Right lobe of liver (tissue), 6 donors: Measurements from ENCODE around the gene ABHD16A. TPM values are rescaled to one million over a fixed set of nuclear protein-coding genes. Genes with fewer than 3 reads are reported as not detected.

Experiments used
- ATAC-seq, 4 donors: fragments of 200-7000 bp; cut with Tn5 transposase; one replicate each; pipeline ENCODE4 v1.9.1; 2020; ENCODE audit warnings: mild to moderate bottlenecking in 4 of 4, moderate library complexity in 4 of 4
- DNase-seq, 3 donors: peaks; one replicate each; pipeline ENCODE4 v3.0.0-alpha.2; 2020
- H3K27ac ChIP-seq, 3 donors: fragments of 200-600 bp; one replicate each; pipeline ENCODE4 v1.8.0; 2022
- H3K27me3 ChIP-seq, 2 donors: fragments of 200-600 bp; one replicate each; pipeline ENCODE4 v1.8.0; 2022
- H3K36me3 ChIP-seq, 4 donors: fragments of 200-600 bp; sonication (generic) in 1 of 4; one replicate each; pipeline versions ENCODE4 v1.5.1 to v1.8.0; 2017 to 2022; ENCODE audit warnings: control low read depth in 1 of 4
- H3K4me1 ChIP-seq, 4 donors: fragments of 200-600 bp; sonication (generic) in 1 of 4; one replicate each; pipeline versions ENCODE4 v1.5.1 to v1.8.0; 2017 to 2022; ENCODE audit warnings: control low read depth in 1 of 4
- H3K4me3 ChIP-seq, 3 donors: fragments of 200-600 bp; one replicate each; pipeline ENCODE4 v1.8.0; 2022
- H3K9me3 ChIP-seq, 4 donors: fragments of 200-600 bp; sonication (generic) in 1 of 4; one replicate each; pipeline versions ENCODE4 v1.5.1 to v1.8.0; 2017 to 2022; ENCODE audit warnings: control low read depth in 1 of 4
- CTCF ChIP-seq, 4 donors: fragments of 200-600 bp in 3 of 4; fragments of 450-650 bp in 1 of 4; IDR thresholded peaks; one replicate each; pipeline versions ENCODE4 v1.5.1 to v1.8.0; 2016 to 2022; ENCODE audit warnings: antibody characterized with exemption in 4 of 4, mild to moderate bottlenecking in 2 of 4
- POLR2A ChIP-seq: fragments of 450-650 bp; IDR thresholded peaks from one replicate; pipeline ENCODE4 v1.6.1; 2017; ENCODE audit warnings: antibody characterized with exemption, mild to moderate bottlenecking
- WGBS: methylation state at CpG from one replicate; pipeline ENCODE4 v1.1.6; 2018; ENCODE audit warnings: low coverage, low lambda C conversion rate; ENCODE audit not compliant: insufficient coverage; ENCODE audit errors: missing lambda C conversion rate; 5-methylcytosine and 5-hydroxymethylcytosine counted together
- intact Hi-C, 2 donors: fragments of 100-400 bp; cut with DNase I; formaldehyde crosslinking; loops; one replicate each; pipeline versions ENCODE4 v1.11.2 to v1.14.1; 2022
- total RNA-seq, 6 experiments: library from RNA; depleted of rRNA in 2 of 6; stranded (reverse); fragments of >200 nt in 2 of 6; fragmentation: NEBNext Ultra II Directional in 3 of 6; extraction: Animal tissue kit (Norgen Biotek cat#: 25700) in 3 of 6; gene quantifications; one replicate each; pipeline versions ENCODE4 v1.1.0 to v1.2.4, GENCODE V29; 2016 to 2023
- donor health status: DM: no; HTN: yes; CAD: no.
- donor health status: DM: no; HTN: no; CAD: no.
- donor health status: DM: no; HTN: no; CAD: no.
- donor health status: DM: no; HTN: yes; CAD: no.
- donor health status: DM: no; HTN: yes; CAD: no.

Gene ABHD16A
- total RNA-seq, 6 experiments from 2014 or later = 29.7 to 34.8 (median 31.2) TPM

- peaks cover 0 to 22% (median 14%) of the 10 kb centered on the region in 4 donors for H3K36me3 ChIP-seq
- ATAC-seq (peak; percentile 68 to 77 (median 73)), DNase-seq (peak; percentile 84 to 91 (median 86))
- no peaks in the 10 kb centered on the region for H3K27me3 ChIP-seq
- H3K27ac ChIP-seq = peak overlapping the region; percentile 97 to 99 (median 99)
- no peaks in the 10 kb centered on the region for H3K9me3 ChIP-seq
- peaks cover 0 to 57% (median 16%) of the 10 kb centered on the region in 4 donors for H3K4me1 ChIP-seq
- WGBS = 3% methylated on average over 35 of the region's 37 CpGs
- H3K4me3 ChIP-seq = peak overlapping the region; percentile 71 to 81 (median 71)
- intact Hi-C loops = no loop called here
- peak; percentile 62 for TF ChIP-seq POLR2A
- peak in 3 of 4 donors; percentile 6 to 23 (median 19) for TF ChIP-seq CTCF (IDR thresholded peaks at IDR 0.05)
These were observed 50.0 kb downstream of the ABHD16A start for GRCh38 chr6:31652925-31653724.

- peak overlapping the region; percentile 71 to 81 (median 71) for H3K4me3 ChIP-seq
- peaks cover 0 to 34% (median 21%) of the 10 kb centered on the region in 4 donors for H3K36me3 ChIP-seq
- WGBS = 2% methylated on average over 14 of the region's 29 CpGs
- H3K27me3 ChIP-seq = no peaks in the 10 kb centered on the region
- TF ChIP-seq CTCF (IDR thresholded peaks at IDR 0.05) = no peak
- TF ChIP-seq POLR2A = no peak
- H3K27ac ChIP-seq = peak overlapping the region; percentile 97 to 99 (median 99)
- H3K4me1 ChIP-seq = peaks cover 0 to 43% (median 16%) of the 10 kb centered on the region in 4 donors
- DNase-seq (peak; percentile 78 to 90 (median 85)), ATAC-seq (peak; percentile 66 to 80 (median 74))
- H3K9me3 ChIP-seq = no peaks in the 10 kb centered on the region
- intact Hi-C loops = no loop called here
These were observed 51.4 kb downstream of the ABHD16A start for GRCh38 chr6:31651602-31652191.

GRCh38 chr6:31645325-31645724, 57.8 kb downstream of the ABHD16A start:
- no peak for TF ChIP-seq CTCF (IDR thresholded peaks at IDR 0.05)
- TF ChIP-seq POLR2A = no peak
- H3K4me3 ChIP-seq = no peak overlapping the region
- intact Hi-C loops = no loop called here
- no peak overlapping the region for H3K27ac ChIP-seq
- DNase-seq = no peak
- WGBS = 95% methylated on average over 6 of the region's 9 CpGs
- H3K36me3 ChIP-seq = peaks cover 4 to 93% (median 48%) of the 10 kb centered on the region in 4 donors
- no peaks in the 10 kb centered on the region for H3K9me3 ChIP-seq
- H3K27me3 ChIP-seq = no peaks in the 10 kb centered on the region
- no peak for ATAC-seq
- peaks cover 0 to 18% (median 0%) of the 10 kb centered on the region in 4 donors for H3K4me1 ChIP-seq

- no peaks in the 10 kb centered on the region for H3K27me3 ChIP-seq
- peaks cover 0 to 18% (median 0%) of the 10 kb centered on the region in 4 donors for H3K4me1 ChIP-seq
- peaks cover 4 to 96% (median 53%) of the 10 kb centered on the region in 4 donors for H3K36me3 ChIP-seq
- ATAC-seq = peak; percentile 79 to 93 (median 87)
- H3K9me3 ChIP-seq = no peaks in the 10 kb centered on the region
- no peak for TF ChIP-seq POLR2A
- peak in 3 of 4 donors; percentile 4 to 47 (median 30) for TF ChIP-seq CTCF (IDR thresholded peaks at IDR 0.05)
- intact Hi-C loops = no loop called here
- DNase-seq = peak; percentile 55 to 80 (median 78)
- WGBS = 64% methylated on average over 6 of the region's 17 CpGs
- H3K4me3 ChIP-seq = no peak overlapping the region
- peak overlapping the region in 1 of 3 donors; percentile 43 for H3K27ac ChIP-seq
These were observed 59.2 kb downstream of the ABHD16A start for GRCh38 chr6:31643818-31644454.
